HepG2 (cell line): ENCODE results near the gene SP3. TPM values are rescaled to one million over a fixed set of nuclear protein-coding genes. Genes with fewer than 3 reads are reported as not detected.

Source experiments
- AFF4 ChIP-seq: sonication (generic); formaldehyde crosslinking; IDR thresholded peaks from 2 replicates; pipeline ENCODE4 v1.4.0; 2020; ENCODE audit warnings: missing genetic modification reagents
- ATF2 ChIP-seq: sonication (generic); formaldehyde crosslinking; IDR thresholded peaks from 2 replicates; pipeline ENCODE4 v1.4.0; 2020; ENCODE audit warnings: missing genetic modification reagents
- CENPT ChIP-seq: sonication (generic); formaldehyde crosslinking; IDR thresholded peaks from 2 replicates; pipeline ENCODE4 v1.8.0; 2022; ENCODE audit warnings: low read depth, mild to moderate bottlenecking, moderate library complexity, missing genetic modification reagents
- ELF3 ChIP-seq: IDR thresholded peaks from 2 replicates; pipeline ENCODE4 v1.6.1; 2016; ENCODE audit warnings: missing genetic modification reagents, missing compliant biosample characterization
- JUND ChIP-seq: sonication (generic); formaldehyde crosslinking; IDR thresholded peaks from 2 replicates; pipeline ENCODE4 v1.8.0; 2022; ENCODE audit warnings: mild to moderate bottlenecking, missing genetic modification reagents
- MXD3 ChIP-seq: IDR thresholded peaks from 2 replicates; pipeline ENCODE4 v1.6.1; 2016; ENCODE audit warnings: mild to moderate bottlenecking, missing biosample characterization, missing genetic modification reagents
- NFKB2 ChIP-seq: sonication (generic); formaldehyde crosslinking; IDR thresholded peaks from 2 replicates; pipeline ENCODE4 v1.4.0; 2020; ENCODE audit warnings: missing genetic modification reagents, borderline replicate concordance
- NR3C1 ChIP-seq: sonication (generic); formaldehyde crosslinking; IDR thresholded peaks from 2 replicates; pipeline ENCODE4 v1.4.0; 2020; ENCODE audit warnings: missing genetic modification reagents
- SALL1 ChIP-seq: sonication (generic); formaldehyde crosslinking; IDR thresholded peaks from 2 replicates; pipeline ENCODE4 v1.8.0; 2022; ENCODE audit warnings: mild to moderate bottlenecking, missing genetic modification reagents
- UBTF ChIP-seq: sonication (generic); formaldehyde crosslinking; IDR thresholded peaks from 2 replicates; pipeline ENCODE4 v1.4.0; 2020; ENCODE audit warnings: mild to moderate bottlenecking, missing genetic modification reagents
- ZNF225 ChIP-seq: sonication (generic); formaldehyde crosslinking; IDR thresholded peaks from 2 replicates; pipeline ENCODE4 v1.4.0; 2020; ENCODE audit warnings: mild to moderate bottlenecking, missing genetic modification reagents
- ZNF317 ChIP-seq: sonication (generic); formaldehyde crosslinking; IDR thresholded peaks from 2 replicates; pipeline ENCODE4 v1.5.0; 2020; ENCODE audit warnings: mild to moderate bottlenecking, missing genetic modification reagents
- ZNF710 ChIP-seq: sonication (generic); formaldehyde crosslinking; IDR thresholded peaks from 2 replicates; pipeline ENCODE4 v1.5.0; 2020; ENCODE audit warnings: mild to moderate bottlenecking, missing genetic modification reagents, borderline replicate concordance
- ZNF746 ChIP-seq: sonication (generic); formaldehyde crosslinking; IDR thresholded peaks from 2 replicates; pipeline ENCODE4 v1.8.0; 2022; ENCODE audit warnings: mild to moderate bottlenecking, missing genetic modification reagents
- ZNF761 ChIP-seq: sonication (generic); formaldehyde crosslinking; conservative IDR thresholded peaks from 2 replicates; pipeline ENCODE4 v1.4.0; 2020; ENCODE audit warnings: mild to moderate bottlenecking, missing genetic modification reagents
- ZNF772 ChIP-seq: sonication (generic); formaldehyde crosslinking; IDR thresholded peaks from 2 replicates; pipeline ENCODE4 v1.5.0; 2020; ENCODE audit warnings: mild to moderate bottlenecking, missing genetic modification reagents
- ZNF776 ChIP-seq: sonication (generic); formaldehyde crosslinking; IDR thresholded peaks from 2 replicates; pipeline ENCODE4 v1.4.0; 2020; ENCODE audit warnings: mild to moderate bottlenecking, missing genetic modification reagents
- polyA plus RNA-seq, 8 experiments: library from polyadenylated mRNA; depleted of rRNA in 3 of 8; stranded (reverse) in 7 of 8; unstranded in 1 of 8; fragments of >200 nt; fragmentation: Illumina TruSeq in 4 of 8; extraction: Trizol in 4 of 8; gene quantifications; 2 replicates each; pipeline versions ENCODE4 v1.2.1 to v1.2.3, GENCODE V29; 2011 to 2016; ENCODE audit warnings: low read depth in 4 of 8, missing spikeins in 1 of 8, mixed read lengths in 1 of 8; ENCODE audit not compliant: insufficient read depth in 1 of 8
- total RNA-seq, 5 experiments: library from RNA; depleted of rRNA; stranded (reverse); fragments of >200 nt; fragmentation: Illumina TruSeq; extraction: Trizol; gene quantifications; 2 replicates each; pipeline ENCODE4 v1.2.3, GENCODE V29; 2016; ENCODE audit warnings: low read depth in 1 of 5
- TF ChIP-seq, protein P1 (sequence below): sonication (generic); formaldehyde crosslinking; IDR thresholded peaks from 2 replicates; pipeline ENCODE4 v1.5.0; 2020; ENCODE audit warnings: missing genetic modification reagents

The SP3 gene
- total and polyA plus RNA-seq, 2 of the 13 experiments (the other 11 are each of a cell fraction or from before 2014, with no cell fraction given), result 57.3 to 132 TPM

DNA sequence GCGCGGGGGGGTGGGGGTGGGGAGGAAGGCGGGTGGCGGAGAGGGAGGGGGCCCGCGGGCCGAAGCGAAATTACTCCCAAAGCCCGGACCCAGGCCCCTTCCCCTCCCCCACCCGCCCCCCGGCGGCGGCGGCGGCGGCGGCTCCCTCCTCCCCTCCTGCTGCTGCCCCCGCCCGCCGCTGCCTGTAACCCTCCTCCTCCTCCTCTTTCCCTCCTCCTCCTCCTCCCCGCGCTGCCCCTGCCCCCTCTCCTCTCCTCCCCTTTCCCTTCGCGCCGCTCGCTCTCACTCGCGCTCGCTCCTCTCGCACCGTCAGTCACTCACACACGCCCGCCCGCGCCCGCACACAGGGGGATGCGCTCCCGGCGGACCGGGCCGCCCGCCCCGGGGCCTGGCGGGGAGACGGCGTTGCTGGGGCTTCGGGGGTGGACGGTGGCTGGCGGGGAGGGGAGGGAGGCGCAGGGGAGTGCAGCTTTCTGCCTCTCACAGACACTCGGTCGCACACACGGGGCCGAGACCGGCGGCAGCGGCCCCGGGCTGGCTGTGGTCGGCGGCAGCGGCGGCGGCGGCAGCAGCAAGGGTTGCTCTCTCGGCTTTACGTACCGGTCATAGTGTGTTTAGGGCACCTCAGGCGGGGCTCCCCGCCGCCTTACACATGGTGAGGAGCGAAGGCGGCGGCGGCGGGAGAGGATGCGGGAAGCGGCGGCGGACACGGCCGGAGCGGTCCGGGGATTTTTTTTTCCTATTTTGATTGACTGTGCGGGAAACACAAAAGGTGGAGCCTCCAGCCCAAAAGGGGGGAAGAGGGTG is 405 bp downstream of the SP3 start (continued):
- TF ChIP-seq ZNF776 (CRISPR knock-in tag) (no peak), ZNF761 (CRISPR knock-in tag) (no peak), ZNF746 (CRISPR knock-in tag) (peak; percentile 84; the same call in 1 of the 2 replicates), ZNF225 (CRISPR knock-in tag) (no peak), NR3C1 (CRISPR knock-in tag) (no peak), UBTF (no peak), SALL1 (no peak; the same call in 1 of the 2 replicates), ATF2 (CRISPR knock-in tag) (peak; percentile 28; the same call in 1 of the 2 replicates), MXD3 (CRISPR knock-in tag) (no peak), NFKB2 (CRISPR knock-in tag) (no peak), ZNF317 (CRISPR knock-in tag) (no peak), ELF3 (CRISPR knock-in tag) (no peak; the same call in 1 of the 2 replicates), ZNF772 (CRISPR knock-in tag) (peak; percentile 1; the same call in 1 of the 2 replicates), JUND (CRISPR knock-in tag) (no peak), AFF4 (CRISPR knock-in tag) (no peak; the same call in 1 of the 2 replicates), ZNF710 (CRISPR knock-in tag) (no peak), CENPT (CRISPR knock-in tag) (no peak)
- TF ChIP-seq, protein P1, sequence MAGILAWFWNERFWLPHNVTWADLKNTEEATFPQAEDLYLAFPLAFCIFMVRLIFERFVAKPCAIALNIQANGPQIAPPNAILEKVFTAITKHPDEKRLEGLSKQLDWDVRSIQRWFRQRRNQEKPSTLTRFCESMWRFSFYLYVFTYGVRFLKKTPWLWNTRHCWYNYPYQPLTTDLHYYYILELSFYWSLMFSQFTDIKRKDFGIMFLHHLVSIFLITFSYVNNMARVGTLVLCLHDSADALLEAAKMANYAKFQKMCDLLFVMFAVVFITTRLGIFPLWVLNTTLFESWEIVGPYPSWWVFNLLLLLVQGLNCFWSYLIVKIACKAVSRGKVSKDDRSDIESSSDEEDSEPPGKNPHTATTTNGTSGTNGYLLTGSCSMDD, result no peak
